PFSK-1 (cell line): ENCODE measurements around the gene ACOT7.

Experiments used
- POLR2AphosphoS5 ChIP-seq: IDR thresholded peaks from 2 replicates; pipeline ENCODE4 v1.6.1; 2012; ENCODE audit warnings: low read depth, mild to moderate bottlenecking, control low read depth, low read length, moderate library complexity
- SIN3A ChIP-seq: IDR thresholded peaks from 2 replicates; pipeline ENCODE4 v1.6.1; 2012; ENCODE audit warnings: mild to moderate bottlenecking, low read length, moderate library complexity, borderline replicate concordance; ENCODE audit not compliant: insufficient read depth
- TAF1 ChIP-seq: IDR thresholded peaks from 2 replicates; pipeline ENCODE4 v1.6.1; 2012; ENCODE audit warnings: low read length, control low read depth, borderline replicate concordance; ENCODE audit not compliant: insufficient read depth
- TF ChIP-seq, protein P1 (sequence below), 2 experiments: IDR thresholded peaks; 2 replicates each; pipeline versions ENCODE4 v1.6.1 to v1.8.0; 2011 to 2012; ENCODE audit warnings: low read depth in 2 of 2, low read length in 2 of 2, control low read depth in 1 of 2, inconsistent platforms in 1 of 2, mild to moderate bottlenecking in 1 of 2, moderate library complexity in 1 of 2; ENCODE audit not compliant: insufficient read depth in 1 of 2

DNA sequence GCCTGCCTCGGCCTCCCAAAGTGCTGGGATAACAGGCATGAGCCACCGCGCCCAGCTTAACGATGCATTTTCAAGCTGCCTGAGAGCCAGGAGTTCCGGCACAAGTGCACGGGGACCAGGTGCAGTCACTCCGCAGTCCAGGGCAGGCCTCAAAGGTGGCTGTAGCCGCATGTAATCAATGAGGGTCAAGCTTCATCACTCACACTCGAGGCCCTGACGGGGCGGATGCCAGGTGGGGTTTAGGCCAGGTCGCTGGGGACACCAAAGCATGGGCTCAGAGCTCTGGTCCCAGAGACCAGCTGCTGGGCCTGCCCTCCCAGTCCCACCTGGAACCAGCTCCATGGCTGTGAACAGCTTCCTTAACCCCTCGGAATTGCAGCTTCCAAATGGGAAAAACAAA, 106.5 kb downstream of the ACOT7 start:
- no peak for TF ChIP-seq TAF1
- no peak for TF ChIP-seq SIN3A
- TF ChIP-seq POLR2AphosphoS5: no peak
- TF ChIP-seq, protein P1, sequence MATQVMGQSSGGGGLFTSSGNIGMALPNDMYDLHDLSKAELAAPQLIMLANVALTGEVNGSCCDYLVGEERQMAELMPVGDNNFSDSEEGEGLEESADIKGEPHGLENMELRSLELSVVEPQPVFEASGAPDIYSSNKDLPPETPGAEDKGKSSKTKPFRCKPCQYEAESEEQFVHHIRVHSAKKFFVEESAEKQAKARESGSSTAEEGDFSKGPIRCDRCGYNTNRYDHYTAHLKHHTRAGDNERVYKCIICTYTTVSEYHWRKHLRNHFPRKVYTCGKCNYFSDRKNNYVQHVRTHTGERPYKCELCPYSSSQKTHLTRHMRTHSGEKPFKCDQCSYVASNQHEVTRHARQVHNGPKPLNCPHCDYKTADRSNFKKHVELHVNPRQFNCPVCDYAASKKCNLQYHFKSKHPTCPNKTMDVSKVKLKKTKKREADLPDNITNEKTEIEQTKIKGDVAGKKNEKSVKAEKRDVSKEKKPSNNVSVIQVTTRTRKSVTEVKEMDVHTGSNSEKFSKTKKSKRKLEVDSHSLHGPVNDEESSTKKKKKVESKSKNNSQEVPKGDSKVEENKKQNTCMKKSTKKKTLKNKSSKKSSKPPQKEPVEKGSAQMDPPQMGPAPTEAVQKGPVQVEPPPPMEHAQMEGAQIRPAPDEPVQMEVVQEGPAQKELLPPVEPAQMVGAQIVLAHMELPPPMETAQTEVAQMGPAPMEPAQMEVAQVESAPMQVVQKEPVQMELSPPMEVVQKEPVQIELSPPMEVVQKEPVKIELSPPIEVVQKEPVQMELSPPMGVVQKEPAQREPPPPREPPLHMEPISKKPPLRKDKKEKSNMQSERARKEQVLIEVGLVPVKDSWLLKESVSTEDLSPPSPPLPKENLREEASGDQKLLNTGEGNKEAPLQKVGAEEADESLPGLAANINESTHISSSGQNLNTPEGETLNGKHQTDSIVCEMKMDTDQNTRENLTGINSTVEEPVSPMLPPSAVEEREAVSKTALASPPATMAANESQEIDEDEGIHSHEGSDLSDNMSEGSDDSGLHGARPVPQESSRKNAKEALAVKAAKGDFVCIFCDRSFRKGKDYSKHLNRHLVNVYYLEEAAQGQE (IDR thresholded peaks at IDR 0.05; ENCODE audit: insufficient read depth in 1 of 2, low read depth in 2 of 2, low read length in 2 of 2): no peak
